HG03354 (cell line): Measurements from ENCODE around the gene COPRS.
"Not testable (repeated sequence)": the region's sequence is repeated elsewhere in the genome, so short reads cannot be mapped to it uniquely, and the experiment has no call there.

Experiments
- ATAC-seq: cut with Tn5 transposase; IDR thresholded peaks from one replicate; pipeline ENCODE4 v1.9.1; 2021; ENCODE audit warnings: mild to moderate bottlenecking; ENCODE audit not compliant: unreplicated experiment, poor library complexity, severe bottlenecking

COPRS gene

GRCh38 chr17:31853911-31854470 lies 5.1 kb downstream of the COPRS start:
- no peak for ATAC-seq

- ATAC-seq, result no peak
Measured at GRCh38 chr17:31845291-31845690, 13.8 kb downstream of the COPRS start.

GRCh38 chr17:31843070-31843745 lies 15.8 kb downstream of the COPRS start:
- ATAC-seq, result no peak

- no peak for ATAC-seq
Measured at GRCh38 chr17:31842195-31843069, 16.6 kb downstream of the COPRS start.

- no peak for ATAC-seq
Measured at GRCh38 chr17:31841850-31842194, 17.2 kb downstream of the COPRS start.

- ATAC-seq, result no peak
Measured at GRCh38 chr17:31838636-31839225, 20.3 kb downstream of the COPRS start.

- no peak for ATAC-seq
Measured at GRCh38 chr17:31835984-31836383, 23.1 kb downstream of the COPRS start.

- no peak for ATAC-seq
Measured at GRCh38 chr17:31834448-31834847, 24.6 kb downstream of the COPRS start.

GRCh38 chr17:31832746-31833145 lies 26.3 kb downstream of the COPRS start:
- no peak for ATAC-seq

- ATAC-seq, result no peak
Measured at GRCh38 chr17:31830971-31831858, 27.8 kb downstream of the COPRS start.

- no peak for ATAC-seq
Measured at GRCh38 chr17:31829649-31830048, 29.4 kb downstream of the COPRS start.

- ATAC-seq, result not testable (repeated sequence)
Measured at GRCh38 chr17:31828955-31829354, 30.1 kb downstream of the COPRS start.

GRCh38 chr17:31825961-31826691 lies 32.9 kb downstream of the COPRS start:
- ATAC-seq, result no peak

- no peak for ATAC-seq
Measured at GRCh38 chr17:31824766-31825360, 34.2 kb downstream of the COPRS start.

- ATAC-seq, result no peak
Measured at GRCh38 chr17:31823014-31823413, 36.0 kb downstream of the COPRS start.

GRCh38 chr17:31820691-31821435 lies 38.2 kb downstream of the COPRS start:
- no peak for ATAC-seq

- ATAC-seq, result no peak
Measured at GRCh38 chr17:31819578-31819977, 39.5 kb downstream of the COPRS start.

- not testable (repeated sequence) for ATAC-seq
Measured at GRCh38 chr17:31818863-31819262, 40.2 kb downstream of the COPRS start.
